Mesothelial cell of epicardium (in vitro differentiated cells): ENCODE data around the gene ALG5. TPM values are rescaled to one million over a fixed set of nuclear protein-coding genes. Genes with fewer than 3 reads are reported as not detected.

Source experiments
- DNase-seq, 2 experiments: peaks; one replicate each; pipeline ENCODE4 v3.0.0; 2021; ENCODE audit warnings: low spot score in 2 of 2; ENCODE audit not compliant: unreplicated experiment in 2 of 2
- H3K27ac Mint-ChIP-seq: 2 replicates; pipeline ENCODE4 v1.8.0; 2021; ENCODE audit warnings: mixed read lengths
- H3K27me3 Mint-ChIP-seq: 2 replicates; pipeline ENCODE4 v1.8.0; 2021; ENCODE audit warnings: low read depth, mixed read lengths
- H3K36me3 Mint-ChIP-seq: 2 replicates; pipeline ENCODE4 v1.8.0; 2021; ENCODE audit warnings: mixed read lengths
- H3K4me1 Mint-ChIP-seq: 2 replicates; pipeline ENCODE4 v1.8.0; 2021; ENCODE audit warnings: mixed read lengths
- H3K4me3 Mint-ChIP-seq: 2 replicates; pipeline ENCODE4 v1.8.0; 2021; ENCODE audit warnings: mild to moderate bottlenecking, moderate library complexity, mixed read lengths
- H3K9me3 Mint-ChIP-seq: 2 replicates; pipeline ENCODE4 v1.8.0; 2021; ENCODE audit warnings: mixed read lengths
- CTCF ChIP-seq: fragments of 200-600 bp; sonication (generic); IDR thresholded peaks from one replicate; pipeline ENCODE4 v1.5.0; 2021; ENCODE audit warnings: antibody characterized with exemption; ENCODE audit not compliant: unreplicated experiment
- total RNA-seq: library from RNA; stranded (reverse); gene quantifications from 3 replicates; pipeline ENCODE4 v1.2.1, GENCODE V29; 2021

ALG5 gene
- total RNA-seq, 1 donor from 2014 or later = 27.2 TPM

GRCh38 chr13:36965767-36966166, 33.4 kb downstream of the ALG5 start:
- no peak overlapping the region for H3K4me3 Mint-ChIP-seq
- no peaks in the 10 kb centered on the region for H3K9me3 Mint-ChIP-seq
- TF ChIP-seq CTCF = no peak
- H3K36me3 Mint-ChIP-seq = peaks cover 43% of the 10 kb centered on the region
- H3K27me3 Mint-ChIP-seq = no peaks in the 10 kb centered on the region
- peaks cover 4% of the 10 kb centered on the region for H3K4me1 Mint-ChIP-seq
- H3K27ac Mint-ChIP-seq = no peak overlapping the region
- no peak for DNase-seq

- peaks cover 54% of the 10 kb centered on the region for H3K36me3 Mint-ChIP-seq
- no peaks in the 10 kb centered on the region for H3K4me1 Mint-ChIP-seq
- peak overlapping the region; percentile 6 for H3K27ac Mint-ChIP-seq
- no peaks in the 10 kb centered on the region for H3K9me3 Mint-ChIP-seq
- H3K4me3 Mint-ChIP-seq = no peak overlapping the region
- no peaks in the 10 kb centered on the region for H3K27me3 Mint-ChIP-seq
- DNase-seq = no peak
- no peak for TF ChIP-seq CTCF
These were observed 39.6 kb downstream of the ALG5 start for GRCh38 chr13:36959456-36960116.

- Mint-ChIP-seq H3K4me3 (no peak overlapping the region), H3K27ac (no peak overlapping the region), H3K4me1 (no peaks in the 10 kb centered on the region), H3K27me3 (no peaks in the 10 kb centered on the region), H3K9me3 (no peaks in the 10 kb centered on the region), H3K36me3 (peaks cover 46% of the 10 kb centered on the region)
- no peak for DNase-seq
- TF ChIP-seq CTCF = no peak
These were observed 44.6 kb downstream of the ALG5 start for GRCh38 chr13:36954542-36954941.

- H3K9me3 Mint-ChIP-seq = no peaks in the 10 kb centered on the region
- no peak overlapping the region for H3K27ac Mint-ChIP-seq
- no peaks in the 10 kb centered on the region for H3K4me1 Mint-ChIP-seq
- no peak for DNase-seq
- no peak overlapping the region for H3K4me3 Mint-ChIP-seq
- peaks cover 34% of the 10 kb centered on the region for H3K36me3 Mint-ChIP-seq
- TF ChIP-seq CTCF = no peak
- no peaks in the 10 kb centered on the region for H3K27me3 Mint-ChIP-seq
These were observed 48.2 kb downstream of the ALG5 start for GRCh38 chr13:36950920-36951319.

- DNase-seq = no peak
- peaks cover 3% of the 10 kb centered on the region for H3K4me1 Mint-ChIP-seq
- no peaks in the 10 kb centered on the region for H3K27me3 Mint-ChIP-seq
- TF ChIP-seq CTCF = no peak
- no peak overlapping the region for H3K27ac Mint-ChIP-seq
- peaks cover 30% of the 10 kb centered on the region for H3K36me3 Mint-ChIP-seq
- H3K9me3 Mint-ChIP-seq = no peaks in the 10 kb centered on the region
- no peak overlapping the region for H3K4me3 Mint-ChIP-seq
These were observed 48.8 kb downstream of the ALG5 start for GRCh38 chr13:36950330-36950729.

GRCh38 chr13:36945078-36945477, 54.1 kb downstream of the ALG5 start:
- DNase-seq = no peak
- no peak overlapping the region for H3K4me3 Mint-ChIP-seq
- H3K9me3 Mint-ChIP-seq = peaks cover 17% of the 10 kb centered on the region
- no peak for TF ChIP-seq CTCF
- no peak overlapping the region for H3K27ac Mint-ChIP-seq
- no peaks in the 10 kb centered on the region for H3K27me3 Mint-ChIP-seq
- peaks cover 19% of the 10 kb centered on the region for H3K36me3 Mint-ChIP-seq
- peaks cover 7% of the 10 kb centered on the region for H3K4me1 Mint-ChIP-seq
